ENCODE data around the gene GNG14. TPM values are rescaled to one million over a fixed set of nuclear protein-coding genes. Genes with fewer than 3 reads are reported as not detected.
"Not testable (repeated sequence)": the region's sequence is repeated elsewhere in the genome, so short reads cannot be mapped to it uniquely, and the experiment has no call there.

Gene GNG14
- total and polyA plus RNA-seq, 2 experiments from 2014 or later, result not detected

DNA sequence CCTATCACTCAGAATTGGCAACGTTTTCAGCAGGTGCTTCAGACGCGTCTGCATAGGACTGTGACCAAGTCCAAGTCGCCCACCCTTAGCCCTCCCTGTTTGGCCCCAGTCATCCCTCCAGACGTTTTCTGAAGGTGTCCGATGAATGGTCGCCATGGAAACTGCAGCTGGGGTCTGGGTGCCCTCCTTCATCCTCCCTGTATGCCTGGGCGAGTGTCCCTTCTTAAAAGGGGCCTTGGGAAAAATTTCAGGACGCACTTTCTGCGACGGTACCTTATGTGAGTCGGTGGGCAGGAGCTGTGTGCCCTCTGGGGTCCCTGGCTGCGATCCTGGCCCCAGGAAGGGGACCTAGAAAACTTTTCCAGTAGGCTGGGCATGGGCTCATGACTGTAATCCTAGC lies 46.3 kb upstream of the GNG14 start:
- no peak overlapping the region for H3K4me3 ChIP-seq
- H3K9me3 ChIP-seq (ENCODE audit: low read depth), result no peaks in the 10 kb centered on the region
- H2AFZ ChIP-seq, result no peak overlapping the region
- H3K4me1 ChIP-seq (ENCODE audit: insufficient read depth), result no peaks in the 10 kb centered on the region
- H4K20me1 ChIP-seq (ENCODE audit: insufficient read depth, poor library complexity, severe bottlenecking), result no peaks in the 10 kb centered on the region
- TF ChIP-seq EZH2 (IDR thresholded peaks at IDR 0.05; ENCODE audit: borderline replicate concordance) (no peak), EZH2phosphoT487 (IDR thresholded peaks at IDR 0.05; ENCODE audit: low read depth, severe bottlenecking, unreplicated experiment) (no peak)
- TF ChIP-seq, protein P1, sequence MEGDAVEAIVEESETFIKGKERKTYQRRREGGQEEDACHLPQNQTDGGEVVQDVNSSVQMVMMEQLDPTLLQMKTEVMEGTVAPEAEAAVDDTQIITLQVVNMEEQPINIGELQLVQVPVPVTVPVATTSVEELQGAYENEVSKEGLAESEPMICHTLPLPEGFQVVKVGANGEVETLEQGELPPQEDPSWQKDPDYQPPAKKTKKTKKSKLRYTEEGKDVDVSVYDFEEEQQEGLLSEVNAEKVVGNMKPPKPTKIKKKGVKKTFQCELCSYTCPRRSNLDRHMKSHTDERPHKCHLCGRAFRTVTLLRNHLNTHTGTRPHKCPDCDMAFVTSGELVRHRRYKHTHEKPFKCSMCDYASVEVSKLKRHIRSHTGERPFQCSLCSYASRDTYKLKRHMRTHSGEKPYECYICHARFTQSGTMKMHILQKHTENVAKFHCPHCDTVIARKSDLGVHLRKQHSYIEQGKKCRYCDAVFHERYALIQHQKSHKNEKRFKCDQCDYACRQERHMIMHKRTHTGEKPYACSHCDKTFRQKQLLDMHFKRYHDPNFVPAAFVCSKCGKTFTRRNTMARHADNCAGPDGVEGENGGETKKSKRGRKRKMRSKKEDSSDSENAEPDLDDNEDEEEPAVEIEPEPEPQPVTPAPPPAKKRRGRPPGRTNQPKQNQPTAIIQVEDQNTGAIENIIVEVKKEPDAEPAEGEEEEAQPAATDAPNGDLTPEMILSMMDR (IDR thresholded peaks at IDR 0.05; ENCODE audit: poor library complexity), result no peak
- no peak overlapping the region for H3K4me2 ChIP-seq
- no peaks in the 10 kb centered on the region for H3K79me2 ChIP-seq
- no peak overlapping the region for H3K27ac ChIP-seq
- no peaks in the 10 kb centered on the region for H3K9me2 ChIP-seq (replicated peaks; ENCODE audit: insufficient read depth)
- no peaks in the 10 kb centered on the region for H3K36me3 ChIP-seq (replicated peaks; ENCODE audit: insufficient read depth, low read depth)
- H3K27me3 ChIP-seq, result no peaks in the 10 kb centered on the region
- 85% methylated on average over 13 of the region's 13 CpGs for WGBS (ENCODE audit: low lambda C conversion rate, missing lambda C conversion rate)
- DNase-seq (ENCODE audit: low spot score), result no peak

DNA sequence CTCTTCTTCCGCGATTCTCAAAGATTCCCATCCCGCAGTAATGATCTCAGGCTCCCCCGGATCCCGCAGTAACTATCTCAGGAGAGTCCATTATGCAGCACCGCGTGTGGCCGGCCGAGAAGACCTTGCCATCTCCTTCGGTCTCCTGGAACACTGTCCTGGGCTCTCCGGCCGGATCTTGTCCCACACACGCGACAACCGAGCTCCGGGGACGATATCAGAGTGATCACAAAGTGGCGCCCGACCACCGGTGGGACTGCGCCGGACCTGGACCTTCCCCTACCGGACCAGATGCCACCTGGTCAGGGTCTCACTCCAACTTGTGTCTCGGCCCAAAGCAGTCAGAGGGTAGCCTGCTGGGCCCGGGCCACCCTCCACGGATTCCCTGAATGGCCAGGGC lies 45.3 kb upstream of the GNG14 start:
- Histone ChIP-seq H3K4me1 (ENCODE audit: insufficient read depth) (no peaks in the 10 kb centered on the region), H3K4me2 (no peak overlapping the region), H3K9me2 (replicated peaks; ENCODE audit: insufficient read depth) (no peaks in the 10 kb centered on the region), H2AFZ (no peak overlapping the region), H3K36me3 (replicated peaks; ENCODE audit: insufficient read depth, low read depth) (no peaks in the 10 kb centered on the region), H3K4me3 (no peak overlapping the region), H3K27me3 (no peaks in the 10 kb centered on the region), H3K27ac (no peak overlapping the region), H3K79me2 (no peaks in the 10 kb centered on the region), H4K20me1 (ENCODE audit: insufficient read depth, poor library complexity, severe bottlenecking) (no peaks in the 10 kb centered on the region), H3K9me3 (ENCODE audit: low read depth) (no peaks in the 10 kb centered on the region)
- 94% methylated on average over 26 of the region's 26 CpGs for WGBS (ENCODE audit: low lambda C conversion rate, missing lambda C conversion rate)
- TF ChIP-seq EZH2 (IDR thresholded peaks at IDR 0.05; ENCODE audit: borderline replicate concordance) (no peak), EZH2phosphoT487 (IDR thresholded peaks at IDR 0.05; ENCODE audit: low read depth, severe bottlenecking, unreplicated experiment) (no peak)
- TF ChIP-seq, protein P1 (IDR thresholded peaks at IDR 0.05; ENCODE audit: poor library complexity), result no peak
- no peak for DNase-seq (ENCODE audit: low spot score)

DNA sequence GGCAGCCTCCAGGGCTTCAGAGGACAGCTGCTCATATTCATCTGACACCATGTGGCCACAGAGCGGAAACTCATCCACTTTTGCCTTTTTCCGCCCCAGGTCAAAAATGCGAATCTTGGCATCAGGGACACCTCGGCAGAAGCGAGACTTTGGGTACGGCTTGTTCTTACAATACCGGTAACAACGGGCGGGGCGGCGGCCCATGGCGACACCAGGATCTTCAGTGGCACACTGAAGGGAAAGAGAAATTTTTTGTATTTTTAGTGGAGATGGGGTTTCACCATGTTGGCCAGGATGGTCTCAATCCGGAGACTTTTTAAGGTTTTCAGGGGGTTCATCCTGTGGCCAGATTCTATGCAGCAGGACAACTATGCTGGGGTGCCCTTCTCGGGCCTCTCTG lies 44.1 kb upstream of the GNG14 start:
- H3K9me3 ChIP-seq (ENCODE audit: low read depth); H2AFZ ChIP-seq; H4K20me1 ChIP-seq (ENCODE audit: insufficient read depth, poor library complexity, severe bottlenecking); H3K79me2 ChIP-seq; H3K4me1 ChIP-seq (ENCODE audit: insufficient read depth); H3K27ac ChIP-seq; H3K36me3 ChIP-seq (replicated peaks; ENCODE audit: insufficient read depth, low read depth); H3K4me3 ChIP-seq; H3K9me2 ChIP-seq (replicated peaks; ENCODE audit: insufficient read depth); DNase-seq (ENCODE audit: low spot score); H3K27me3 ChIP-seq; H3K4me2 ChIP-seq: not testable (repeated sequence)
- 98% methylated on average over 14 of the region's 14 CpGs for WGBS (ENCODE audit: low lambda C conversion rate, missing lambda C conversion rate)

DNA sequence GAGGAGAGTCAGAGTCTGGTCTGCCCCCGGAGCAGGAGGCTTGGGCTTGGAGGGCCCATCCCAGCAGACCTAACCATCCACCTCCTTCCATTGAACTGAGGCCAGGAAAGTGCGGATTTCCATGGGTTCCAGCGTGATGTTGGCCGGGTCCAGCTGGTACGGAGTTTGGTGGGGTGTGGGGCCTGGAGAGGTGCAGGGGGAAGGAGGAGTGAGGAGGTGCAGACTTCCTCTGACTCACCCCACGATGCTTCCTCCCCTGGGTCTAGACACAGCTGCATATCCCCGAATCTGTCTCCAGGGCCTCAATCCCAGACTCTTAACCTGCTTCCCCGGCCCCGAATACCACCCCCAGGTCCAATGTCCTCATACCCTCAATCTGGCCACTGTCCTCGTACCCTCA lies 41.2 kb upstream of the GNG14 start:
- DNase-seq (ENCODE audit: low spot score), result no peak
- Histone ChIP-seq H3K4me3 (no peak overlapping the region), H3K27ac (no peak overlapping the region), H2AFZ (no peak overlapping the region), H3K79me2 (no peaks in the 10 kb centered on the region), H3K4me2 (no peak overlapping the region), H3K27me3 (no peaks in the 10 kb centered on the region), H3K9me3 (ENCODE audit: low read depth) (no peaks in the 10 kb centered on the region), H4K20me1 (ENCODE audit: insufficient read depth, poor library complexity, severe bottlenecking) (no peaks in the 10 kb centered on the region), H3K36me3 (replicated peaks; ENCODE audit: insufficient read depth, low read depth) (no peaks in the 10 kb centered on the region), H3K9me2 (replicated peaks; ENCODE audit: insufficient read depth) (no peaks in the 10 kb centered on the region), H3K4me1 (ENCODE audit: insufficient read depth) (no peaks in the 10 kb centered on the region)
- WGBS (ENCODE audit: low lambda C conversion rate, missing lambda C conversion rate), result 97% methylated on average over 10 of the region's 10 CpGs
- TF ChIP-seq, protein P1 (IDR thresholded peaks at IDR 0.05; ENCODE audit: poor library complexity), result no peak
- no peak for TF ChIP-seq EZH2 (IDR thresholded peaks at IDR 0.05; ENCODE audit: borderline replicate concordance)
- TF ChIP-seq EZH2phosphoT487 (IDR thresholded peaks at IDR 0.05; ENCODE audit: low read depth, severe bottlenecking, unreplicated experiment), result no peak

All from hepatocyte (in vitro differentiated cells).